Stimulated activated naive CD8-positive, alpha-beta T cell treated with anti-CD3 and anti-CD28 coated beads, Interleukin-15, amount 100 ng/mL, for 72 hours (primary cell): ENCODE measurements around the gene NAPSA.

Experiments used
- ATAC-seq: fragments of 150-1000 bp; cut with Tn5 transposase; 2 replicates; pipeline ENCODE4 v1.10.0; 2021; ENCODE audit warnings: mild to moderate bottlenecking, moderate library complexity
- DNase-seq, 2 donors: peaks; one replicate each; pipeline ENCODE4 v3.0.0; 2021 to 2022
- H3K27ac Mint-ChIP-seq, 2 donors: one replicate each; pipeline ENCODE4 v1.8.0; 2022; ENCODE audit warnings: mild to moderate bottlenecking in 2 of 2, mixed read lengths in 2 of 2, moderate library complexity in 2 of 2
- H3K27me3 Mint-ChIP-seq: one replicate; pipeline ENCODE4 v1.8.0; 2022; ENCODE audit warnings: mixed read lengths
- H3K4me1 Mint-ChIP-seq: one replicate; pipeline ENCODE4 v1.8.0; 2022; ENCODE audit warnings: mild to moderate bottlenecking, mixed read lengths
- H3K4me3 Mint-ChIP-seq, 2 donors: one replicate each; pipeline ENCODE4 v1.8.0; 2022; ENCODE audit warnings: mild to moderate bottlenecking in 2 of 2, mixed read lengths in 2 of 2, moderate library complexity in 1 of 2
- H3K9me3 Mint-ChIP-seq, 2 donors: one replicate each; pipeline ENCODE4 v1.8.0; 2022; ENCODE audit warnings: mixed read lengths in 2 of 2

The NAPSA gene

GRCh38 chr19:50322234-50322633 is 43.2 kb downstream of the NAPSA start:
- DNase-seq (no peak), ATAC-seq (no peak)
- no peak overlapping the region for H3K4me3 Mint-ChIP-seq

GRCh38 chr19:50321831-50322230 is 43.6 kb downstream of the NAPSA start:
- no peak overlapping the region for H3K4me3 Mint-ChIP-seq
- ATAC-seq: no peak
- peaks cover 25% of the 10 kb centered on the region for H3K4me1 Mint-ChIP-seq
- H3K9me3 Mint-ChIP-seq: no peaks in the 10 kb centered on the region
- no peak for DNase-seq
- H3K27me3 Mint-ChIP-seq: peaks cover 51% of the 10 kb centered on the region
- H3K27ac Mint-ChIP-seq: no peak overlapping the region

More at GRCh38 chr19:50322234-50322633, 43.2 kb downstream of the NAPSA start:
- no peak overlapping the region for H3K27ac Mint-ChIP-seq
- H3K4me1 Mint-ChIP-seq: peaks cover 29% of the 10 kb centered on the region
- H3K27me3 Mint-ChIP-seq: peaks cover 54% of the 10 kb centered on the region
- H3K9me3 Mint-ChIP-seq: no peaks in the 10 kb centered on the region

- no peaks in the 10 kb centered on the region for H3K9me3 Mint-ChIP-seq
- no peak overlapping the region for H3K27ac Mint-ChIP-seq
- DNase-seq (no peak), ATAC-seq (no peak)
- peaks cover 51% of the 10 kb centered on the region for H3K27me3 Mint-ChIP-seq
- peaks cover 23% of the 10 kb centered on the region for H3K4me1 Mint-ChIP-seq
- H3K4me3 Mint-ChIP-seq: no peak overlapping the region
These were observed 44.8 kb downstream of the NAPSA start for GRCh38 chr19:50320596-50320995.

- H3K4me1 Mint-ChIP-seq: peaks cover 23% of the 10 kb centered on the region
- no peaks in the 10 kb centered on the region for H3K9me3 Mint-ChIP-seq
- DNase-seq (no peak), ATAC-seq (no peak)
- no peak overlapping the region for H3K27ac Mint-ChIP-seq
- peaks cover 53% of the 10 kb centered on the region for H3K27me3 Mint-ChIP-seq
- no peak overlapping the region for H3K4me3 Mint-ChIP-seq
These were observed 45.4 kb downstream of the NAPSA start for GRCh38 chr19:50320051-50320450.

GRCh38 chr19:50319156-50319555 is 46.3 kb downstream of the NAPSA start:
- no peak overlapping the region for H3K4me3 Mint-ChIP-seq
- no peaks in the 10 kb centered on the region for H3K9me3 Mint-ChIP-seq
- H3K4me1 Mint-ChIP-seq: peaks cover 27% of the 10 kb centered on the region
- peak overlapping the region in 1 of 2 donors; percentile 23 for H3K27ac Mint-ChIP-seq
- DNase-seq (no peak), ATAC-seq (no peak)
- H3K27me3 Mint-ChIP-seq: peaks cover 53% of the 10 kb centered on the region

GRCh38 chr19:50318438-50318837 is 47.0 kb downstream of the NAPSA start:
- Mint-ChIP-seq H3K4me1 (peaks cover 34% of the 10 kb centered on the region), H3K27me3 (peaks cover 60% of the 10 kb centered on the region), H3K27ac (no peak overlapping the region), H3K9me3 (no peaks in the 10 kb centered on the region), H3K4me3 (no peak overlapping the region)
- ATAC-seq (no peak), DNase-seq (no peak)

- no peak overlapping the region for H3K27ac Mint-ChIP-seq
- ATAC-seq (no peak), DNase-seq (no peak)
- peaks cover 67% of the 10 kb centered on the region for H3K27me3 Mint-ChIP-seq
- H3K4me3 Mint-ChIP-seq: no peak overlapping the region
- H3K4me1 Mint-ChIP-seq: peaks cover 39% of the 10 kb centered on the region
- H3K9me3 Mint-ChIP-seq: no peaks in the 10 kb centered on the region
These were observed 48.3 kb downstream of the NAPSA start for GRCh38 chr19:50317115-50317514.

GRCh38 chr19:50315773-50316448 is 49.5 kb downstream of the NAPSA start:
- Mint-ChIP-seq H3K4me1 (peaks cover 39% of the 10 kb centered on the region), H3K4me3 (peak overlapping the region; percentile 76 to 79), H3K27me3 (peaks cover 72% of the 10 kb centered on the region), H3K27ac (no peak overlapping the region), H3K9me3 (no peaks in the 10 kb centered on the region)
- ATAC-seq: peak; percentile 90
- peak; percentile 48 to 61 for DNase-seq

- no peaks in the 10 kb centered on the region for H3K9me3 Mint-ChIP-seq
- H3K27me3 Mint-ChIP-seq: peaks cover 81% of the 10 kb centered on the region
- no peak overlapping the region for H3K27ac Mint-ChIP-seq
- peak overlapping the region; percentile 76 to 79 for H3K4me3 Mint-ChIP-seq
- DNase-seq (no peak), ATAC-seq (no peak)
- peaks cover 39% of the 10 kb centered on the region for H3K4me1 Mint-ChIP-seq
These were observed 50.4 kb downstream of the NAPSA start for GRCh38 chr19:50314724-50315708.

GRCh38 chr19:50313812-50314536 is 51.5 kb downstream of the NAPSA start:
- ATAC-seq: no peak
- H3K9me3 Mint-ChIP-seq: no peaks in the 10 kb centered on the region
- DNase-seq: no peak
- peaks cover 39% of the 10 kb centered on the region for H3K4me1 Mint-ChIP-seq
- peak overlapping the region; percentile 51 to 54 for H3K4me3 Mint-ChIP-seq
- H3K27me3 Mint-ChIP-seq: peaks cover 91% of the 10 kb centered on the region
- H3K27ac Mint-ChIP-seq: no peak overlapping the region

GRCh38 chr19:50312967-50313811 is 52.2 kb downstream of the NAPSA start:
- Mint-ChIP-seq H3K27ac (no peak overlapping the region), H3K4me3 (peak overlapping the region in 1 of 2 donors; percentile 12), H3K27me3 (peaks cover 97% of the 10 kb centered on the region), H3K4me1 (peaks cover 39% of the 10 kb centered on the region), H3K9me3 (no peaks in the 10 kb centered on the region)
- DNase-seq (no peak), ATAC-seq (no peak)

- Mint-ChIP-seq H3K4me3 (no peak overlapping the region), H3K27ac (no peak overlapping the region)
These were observed 53.5 kb downstream of the NAPSA start for GRCh38 chr19:50311723-50312635.

GRCh38 chr19:50310759-50311465 is 54.5 kb downstream of the NAPSA start:
- no peak for DNase-seq
- no peak for ATAC-seq
- H3K4me3 Mint-ChIP-seq: no peak overlapping the region
- H3K9me3 Mint-ChIP-seq: no peaks in the 10 kb centered on the region
- peaks cover 93% of the 10 kb centered on the region for H3K27me3 Mint-ChIP-seq
- H3K27ac Mint-ChIP-seq: no peak overlapping the region
- H3K4me1 Mint-ChIP-seq: peaks cover 26% of the 10 kb centered on the region

More at GRCh38 chr19:50311723-50312635, 53.5 kb downstream of the NAPSA start:
- ATAC-seq: no peak
- DNase-seq: no peak
- peaks cover 33% of the 10 kb centered on the region for H3K4me1 Mint-ChIP-seq
- H3K27me3 Mint-ChIP-seq: peaks cover 98% of the 10 kb centered on the region
- no peaks in the 10 kb centered on the region for H3K9me3 Mint-ChIP-seq
